K562 (cell line): Measurements from ENCODE around the gene COL23A1. TPM values are rescaled to one million over a fixed set of nuclear protein-coding genes. Genes with fewer than 3 reads are reported as not detected.

Experiments
- ATAC-seq: fragments of 200-7000 bp; cut with Tn5 transposase; 3 replicates; pipeline ENCODE4 v1.9.1; 2020; ENCODE audit warnings: moderate library complexity
- BruUV-seq: library from RNA; stranded (reverse); fragments of 400-500 nt; replicated peaks from 2 replicates; lab custom pipeline; 2021; lab: Mats Ljungman, UMichigan
- CTCF ChIA-PET: fragments of 300-600 bp; formaldehyde crosslinking; extraction: SDS; loops from one replicate; lab custom pipeline; 2021; ENCODE audit warnings: low intra/inter-chr PET ratio; lab: Yijun Ruan, JAX
- POLR2A ChIA-PET: fragments of 300-600, 350-650 bp; sonication (Branson Sonifier 250); formaldehyde crosslinking; extraction: SDS; loops from one replicate; lab custom pipeline; 2021; ENCODE audit warnings: antibody characterized with exemption, inconsistent platforms; lab: Yijun Ruan, JAX
- DNase-seq, 4 experiments: peaks; one replicate each; pipeline versions ENCODE4 v3.0.0 to v3.0.0-alpha.2; 2011 to 2018; ENCODE audit warnings: low spot score in 3 of 4, mixed read lengths in 3 of 4; ENCODE audit errors: extremely low read depth in 1 of 4
- FAIRE-seq: peaks from 2 replicates; lab custom pipeline; 2011; peaks lifted over from hg19 to GRCh38; lab: Jason Lieb, UNC
- H2AFZ ChIP-seq: 2 replicates; pipeline ENCODE4 v1.6.0; 2011; ENCODE audit warnings: low read depth, low read length, control low read depth, inconsistent platforms
- H3K27ac ChIP-seq: fragments of 200-600 bp; 3 replicates; pipeline ENCODE4 v1.8.0; 2011; ENCODE audit warnings: low read depth, mild to moderate bottlenecking, control low read depth, inconsistent platforms, low read length, moderate library complexity, mixed read lengths; ENCODE audit errors: extremely low read depth
- H3K27me3 ChIP-seq, 2 experiments: fragments of 300-600 bp in 1 of 2; 2 replicates in 1 of 2; 3 replicates in 1 of 2; pipeline versions ENCODE4 v1.6.0 to v1.8.0; 2011; ENCODE audit warnings: inconsistent platforms in 2 of 2, low read length in 2 of 2, mild to moderate bottlenecking in 1 of 2, mixed read lengths in 1 of 2, moderate library complexity in 1 of 2; ENCODE audit not compliant: control insufficient read depth in 2 of 2, insufficient read depth in 2 of 2
- H3K36me3 ChIP-seq: fragments of 300-600 bp; 3 replicates; pipeline ENCODE4 v1.8.0; 2011; ENCODE audit warnings: mild to moderate bottlenecking, low read length, inconsistent platforms; ENCODE audit not compliant: control insufficient read depth, insufficient read depth
- H3K4me1 ChIP-seq, 2 experiments: fragments of 200-600 bp in 1 of 2; replicated peaks in 1 of 2; 2 replicates in 1 of 2; 3 replicates in 1 of 2; pipeline versions ENCODE4 v1.5.1 to v1.8.0; 2011; ENCODE audit warnings: inconsistent platforms in 2 of 2, low read length in 2 of 2, mild to moderate bottlenecking in 1 of 2, mixed read lengths in 1 of 2, moderate library complexity in 1 of 2; ENCODE audit not compliant: control insufficient read depth in 2 of 2, insufficient read depth in 2 of 2
- H3K4me2 ChIP-seq: 2 replicates; pipeline ENCODE4 v1.6.1; 2011; ENCODE audit warnings: low read length, control low read depth, inconsistent platforms, mixed read lengths; ENCODE audit not compliant: insufficient read depth
- H3K4me3 ChIP-seq: fragments of 200-600 bp; sonication (generic), shearing (Covaris generic); 2 replicates; pipeline ENCODE4 v1.5.1; 2016; ENCODE audit warnings: control low read depth, inconsistent platforms
- H3K79me2 ChIP-seq: fragments of 200-600 bp; 3 replicates; pipeline ENCODE4 v1.8.0; 2011; ENCODE audit warnings: low read length, inconsistent platforms; ENCODE audit not compliant: control insufficient read depth, insufficient read depth
- H3K9ac ChIP-seq, 2 experiments: 2 replicates each; pipeline versions ENCODE4 v1.6.0 to v1.6.1; 2011; ENCODE audit warnings: low read depth in 2 of 2, low read length in 2 of 2, control low read depth in 1 of 2, inconsistent platforms in 1 of 2, mild to moderate bottlenecking in 1 of 2, mixed read lengths in 1 of 2; ENCODE audit not compliant: insufficient read depth in 1 of 2
- H3K9me1 ChIP-seq: one replicate; pipeline ENCODE4 v1.6.0; 2011; ENCODE audit warnings: inconsistent platforms, mild to moderate bottlenecking, low read length, moderate library complexity; ENCODE audit not compliant: control insufficient read depth, insufficient read depth
- H3K9me3 ChIP-seq: replicated peaks from 2 replicates; pipeline ENCODE4 v1.5.1; 2011; ENCODE audit warnings: low read depth, low read length, inconsistent platforms; ENCODE audit not compliant: control insufficient read depth, insufficient read depth
- H4K20me1 ChIP-seq: replicated peaks from 2 replicates; pipeline ENCODE4 v1.6.1; 2011; ENCODE audit warnings: low read length, inconsistent platforms, mixed read lengths; ENCODE audit not compliant: control insufficient read depth, insufficient read depth
- CHD7 ChIP-seq: fragments of 200-600 bp; sonication (generic); IDR thresholded peaks from one replicate; pipeline ENCODE4 v1.6.1; 2012; ENCODE audit warnings: mild to moderate bottlenecking, low read depth, low read length, inconsistent platforms
- HBP1 ChIP-seq: fragments of 450-650 bp; formaldehyde crosslinking; IDR thresholded peaks from 2 replicates; pipeline ENCODE4 v1.4.0; 2022; ENCODE audit warnings: missing genetic modification characterization
- TCF15 ChIP-seq: fragments of 250-450 bp; sonication (Bioruptor Pico); IDR thresholded peaks from 2 replicates; pipeline ENCODE4 v1.8.0; 2022; ENCODE audit warnings: moderate library complexity, mild to moderate bottlenecking, inconsistent platforms
- ZBTB2 ChIP-seq: fragments of 450-650 bp; IDR thresholded peaks from 2 replicates; pipeline ENCODE4 v1.6.1; 2016; ENCODE audit warnings: antibody characterized with exemption
- ZNF197 ChIP-seq: fragments of 200-800 bp; sonication (Bioruptor generic); IDR thresholded peaks from 2 replicates; pipeline ENCODE4 v1.6.1; 2016; ENCODE audit warnings: low read depth, missing genetic modification characterization, missing compliant biosample characterization
- ZNF583 ChIP-seq: fragments of 250-450 bp; sonication (Bioruptor Pico); IDR thresholded peaks from 2 replicates; pipeline ENCODE4 v1.4.0; 2020
- WGBS: fragments of 100-300 bp; shearing (Covaris generic); methylation state at CpG from one replicate; pipeline ENCODE4 v1.1.6; 2016; ENCODE audit warnings: low coverage, mixed read lengths; ENCODE audit not compliant: insufficient coverage; ENCODE audit errors: missing lambda C conversion rate; 5-methylcytosine and 5-hydroxymethylcytosine counted together
- in situ Hi-C: fragments of 300-500 bp; cut with MboI; formaldehyde crosslinking; loops from 4 replicates; pipeline ENCODE4 v1.15.0; 2018; ENCODE audit warnings: inconsistent platforms, mixed read lengths
- intact Hi-C: fragments of 100-400 bp; cut with micrococcal nuclease; formaldehyde crosslinking; loops from 2 replicates; pipeline ENCODE4 v1.14.2; 2022
- polyA plus RNA-seq, 8 experiments: library from polyadenylated mRNA; depleted of rRNA in 4 of 8; stranded (reverse) in 5 of 8; unstranded in 3 of 8; fragments of >200 nt; fragmentation: Nextera tagmentation in 2 of 8; fragmentation: Illumina TruSeq in 1 of 8; extraction: Ambion mirVana in 2 of 8; extraction: Trizol in 1 of 8; gene quantifications; 2 replicates each; pipeline versions ENCODE4 v1.2.1 to v1.2.3, GENCODE V29; 2011 to 2014; ENCODE audit warnings: inconsistent platforms in 1 of 8, missing spikeins in 1 of 8
- total RNA-seq, 7 experiments: library from RNA; depleted of rRNA in 6 of 7; stranded (reverse); fragments of >200 nt in 6 of 7; fragmentation: Illumina TruSeq in 2 of 7; extraction: Trizol in 2 of 7; gene quantifications; 2 replicates each; pipeline versions ENCODE4 v1.2.1 to v1.2.3, GENCODE V29; 2011 to 2021; ENCODE audit warnings: low replicate concordance in 1 of 7

COL23A1 gene
- total and polyA plus RNA-seq, 9 of the 15 experiments (the other 6 are each of a cell fraction or from before 2014, with no cell fraction given) = 0.09 TPM; not detected in 8

GRCh38 chr5:178434016-178434761, 156.0 kb downstream of the COL23A1 start:
- Histone ChIP-seq H3K79me2 (no peaks in the 10 kb centered on the region), H3K36me3 (no peaks in the 10 kb centered on the region), H3K4me2 (no peak overlapping the region), H2AFZ (no peak overlapping the region), H3K9ac (no peak overlapping the region), H3K4me3 (no peak overlapping the region), H3K9me3 (no peaks in the 10 kb centered on the region), H3K4me1 (peaks cover 2 to 17% of the 10 kb centered on the region in 2 experiments; a peak in 3 of 5 replicates), H3K27ac (no peak overlapping the region), H4K20me1 (no peaks in the 10 kb centered on the region), H3K9me1 (no peaks in the 10 kb centered on the region), H3K27me3 (peaks cover 0 to 23% of the 10 kb centered on the region in 2 experiments; a peak in 4 of 5 replicates)
- DNase-seq (no peak), FAIRE-seq (no peak), ATAC-seq (no peak)
- no TSS peak for BruUV-seq
- CTCF ChIA-PET = no interaction called here
- intact Hi-C loops = no loop called here
- POLR2A ChIA-PET = no interaction called here
- in situ Hi-C loops = no loop called here
- 55% methylated on average over 10 of the region's 13 CpGs for WGBS
- TF ChIP-seq TCF15 (CRISPR knock-in tag) = no peak
- no peak for TF ChIP-seq ZNF583 (CRISPR knock-in tag)
- no peak for TF ChIP-seq ZBTB2
- TF ChIP-seq ZNF197 (CRISPR knock-in tag) = no peak
- no peak for TF ChIP-seq CHD7
- TF ChIP-seq HBP1 (CRISPR knock-in tag) = no peak
